ENCODE measurements around the gene COPS4.

GRCh38 chr4:83024233-83024632, 10.8 kb upstream of the COPS4 start:
- TF ChIP-seq POLR2AphosphoS5 (IDR thresholded peaks at IDR 0.05; ENCODE audit: borderline replicate concordance, low read depth, low read length) (no peak), EZH2 (IDR thresholded peaks at IDR 0.05) (no peak), FOXP2 (optimal IDR thresholded peaks at IDR 0.05; ENCODE audit: control extremely low read depth, extremely low read length, insufficient read depth) (no peak)
